GM18870 (cell line): ENCODE measurements around the gene PRRC2B.
"Not testable (repeated sequence)": the region's sequence is repeated elsewhere in the genome, so short reads cannot be mapped to it uniquely, and the experiment has no call there.

Source experiments
- ATAC-seq: cut with Tn5 transposase; IDR thresholded peaks from one replicate; pipeline ENCODE4 v1.9.1; 2021; ENCODE audit warnings: moderate library complexity; ENCODE audit not compliant: unreplicated experiment

The PRRC2B gene

GRCh38 chr9:131432597-131433301 is 38.9 kb downstream of the PRRC2B start:
- ATAC-seq: no peak

DNA sequence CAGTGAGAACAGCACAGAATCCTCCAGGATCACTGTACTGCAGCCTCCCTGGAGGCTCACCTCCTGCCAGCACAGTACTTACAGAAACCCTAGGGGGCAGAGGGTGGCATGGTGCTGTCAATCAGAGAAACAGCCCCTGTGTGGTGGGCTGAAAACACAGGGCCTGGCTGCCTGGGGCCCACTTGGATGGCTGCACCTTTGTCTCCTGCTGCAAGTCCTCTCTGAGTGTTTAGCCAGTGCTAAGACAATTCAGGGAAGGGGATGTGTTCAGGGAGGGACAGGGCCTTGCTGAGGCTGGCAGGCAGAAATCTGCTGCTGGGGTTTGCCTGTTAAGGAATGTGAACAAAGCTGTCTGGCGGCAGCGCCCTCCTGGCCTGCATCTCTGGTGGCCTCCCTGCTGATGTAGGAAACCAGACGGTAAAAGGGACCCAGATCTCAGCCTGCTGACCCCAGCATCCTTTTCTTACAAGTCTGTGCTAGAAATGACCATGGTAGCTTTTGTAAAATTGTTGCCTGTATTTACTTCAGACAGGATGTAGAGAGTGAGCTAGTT is 39.5 kb downstream of the PRRC2B start:
- no peak for ATAC-seq

DNA sequence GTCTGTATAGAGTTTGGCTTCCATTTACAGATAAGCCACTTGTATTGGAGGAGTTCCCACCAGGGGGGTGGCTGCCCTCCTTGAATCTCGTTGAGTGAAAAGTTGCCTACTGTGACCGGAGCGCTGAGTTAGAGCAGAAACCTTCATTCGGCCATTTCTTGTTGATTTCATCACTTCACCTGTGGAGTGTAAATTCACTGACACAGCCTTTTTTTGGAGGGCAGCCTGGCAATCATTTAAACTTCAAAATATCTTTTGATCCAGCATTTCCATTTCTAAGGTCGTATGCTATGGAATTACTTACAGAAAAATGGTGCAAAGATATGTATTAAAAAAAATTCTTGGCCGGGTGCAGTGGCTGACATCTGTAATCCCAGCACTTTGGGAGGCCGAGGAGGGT is 40.8 kb downstream of the PRRC2B start:
- ATAC-seq: no peak

DNA sequence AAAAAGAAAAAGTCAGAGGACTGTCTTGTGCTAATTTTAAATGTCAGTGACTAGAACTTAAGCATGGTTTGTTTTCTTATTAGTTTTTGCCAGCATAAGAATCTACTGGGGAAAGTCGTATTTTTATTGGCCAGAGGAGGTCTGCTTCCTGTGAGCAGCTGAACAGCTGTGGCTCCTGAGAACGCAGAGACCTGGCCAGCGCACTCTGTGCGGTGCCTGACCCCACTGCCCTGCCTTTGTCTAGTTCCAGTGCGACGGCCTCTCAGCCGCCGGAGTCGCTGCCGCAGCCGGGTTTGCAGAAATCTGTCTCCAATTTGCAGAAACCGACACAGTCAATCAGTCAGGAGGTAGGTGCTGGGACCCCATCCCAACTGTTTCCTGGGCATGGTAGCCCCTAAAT is 42.5 kb downstream of the PRRC2B start:
- no peak for ATAC-seq

DNA sequence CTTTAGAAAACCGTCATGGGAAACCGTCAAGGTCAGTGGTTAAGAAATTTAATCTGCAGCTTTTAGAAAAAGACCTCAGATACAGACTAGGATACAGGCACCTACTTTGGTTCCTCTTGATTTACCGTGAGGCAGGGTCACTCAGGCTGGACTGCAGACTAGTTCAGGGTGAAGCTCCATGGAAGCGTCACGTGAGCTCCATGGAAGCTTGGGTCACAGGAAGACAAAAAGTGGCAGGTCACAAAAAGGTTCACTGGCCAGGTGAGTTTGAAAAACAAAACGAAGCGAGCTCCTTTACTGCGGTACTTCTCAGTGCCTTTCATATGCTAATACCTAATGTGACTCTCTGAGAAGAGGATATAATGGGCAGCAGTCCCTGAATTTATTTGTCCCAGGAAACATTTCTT is 43.0 kb downstream of the PRRC2B start:
- no peak for ATAC-seq

DNA sequence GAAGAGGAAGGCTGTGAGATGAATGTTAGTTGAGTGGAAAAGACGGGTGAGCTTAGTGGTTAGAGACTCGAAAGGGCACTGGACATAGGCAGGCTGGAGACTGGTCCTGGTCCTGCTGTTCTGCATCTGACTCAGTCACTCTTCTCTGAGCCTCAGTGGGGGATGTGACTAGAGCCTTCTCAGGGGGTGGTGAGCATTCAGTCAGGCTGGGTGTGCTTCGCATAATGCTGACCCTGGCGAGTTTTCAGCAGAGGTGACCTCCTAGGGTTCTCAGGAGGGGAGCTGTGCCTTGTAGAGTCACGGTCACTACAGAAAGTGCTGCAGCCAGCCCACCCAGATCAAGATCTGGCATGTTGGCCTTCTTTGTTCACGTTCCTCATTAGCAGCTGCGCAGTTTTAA is 44.3 kb downstream of the PRRC2B start:
- ATAC-seq: no peak

DNA sequence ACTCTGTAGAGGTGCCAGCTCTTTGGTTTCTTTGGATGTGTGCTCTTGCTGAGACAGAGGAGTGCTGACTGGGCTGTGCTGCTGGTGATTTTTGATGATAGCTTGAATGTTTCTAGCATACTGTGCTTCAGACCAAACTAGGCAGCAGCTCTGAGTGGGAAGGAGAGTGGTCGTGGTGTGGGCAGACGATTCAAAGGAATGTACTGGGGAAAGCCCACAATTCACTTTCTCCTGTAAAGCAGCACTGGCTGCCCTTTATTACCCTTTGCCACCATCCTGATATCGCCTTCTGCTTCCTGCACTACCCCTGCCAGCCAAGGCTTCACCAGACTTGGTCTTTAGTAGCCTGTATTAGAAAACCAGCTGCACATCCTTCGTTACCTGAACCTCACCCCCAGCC is 45.3 kb downstream of the PRRC2B start:
- no peak for ATAC-seq

GRCh38 chr9:131441441-131441840 is 47.6 kb downstream of the PRRC2B start:
- ATAC-seq: no peak

DNA sequence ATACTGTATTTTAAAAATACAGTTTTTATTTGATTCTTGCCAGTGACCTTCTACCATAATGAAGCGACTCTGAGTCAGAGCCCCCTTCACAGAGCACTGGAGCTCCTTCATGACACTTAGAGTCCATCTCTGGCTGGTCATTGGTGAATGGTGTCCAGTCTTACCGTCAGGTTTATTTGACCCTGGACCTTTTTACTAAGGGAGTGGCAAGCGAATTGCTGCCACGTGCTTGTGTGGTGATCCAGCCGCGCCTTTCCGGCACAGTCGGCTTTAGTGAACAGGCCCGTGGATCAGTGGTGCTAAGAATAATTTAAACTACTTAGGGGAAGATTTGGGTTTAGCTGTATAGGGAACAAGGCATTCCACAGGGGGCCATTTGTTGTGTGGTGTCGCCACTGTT is 48.5 kb downstream of the PRRC2B start:
- ATAC-seq: no peak

GRCh38 chr9:131443648-131444047 is 49.8 kb downstream of the PRRC2B start:
- ATAC-seq: no peak

GRCh38 chr9:131446276-131446675 is 52.4 kb downstream of the PRRC2B start:
- ATAC-seq: no peak

DNA sequence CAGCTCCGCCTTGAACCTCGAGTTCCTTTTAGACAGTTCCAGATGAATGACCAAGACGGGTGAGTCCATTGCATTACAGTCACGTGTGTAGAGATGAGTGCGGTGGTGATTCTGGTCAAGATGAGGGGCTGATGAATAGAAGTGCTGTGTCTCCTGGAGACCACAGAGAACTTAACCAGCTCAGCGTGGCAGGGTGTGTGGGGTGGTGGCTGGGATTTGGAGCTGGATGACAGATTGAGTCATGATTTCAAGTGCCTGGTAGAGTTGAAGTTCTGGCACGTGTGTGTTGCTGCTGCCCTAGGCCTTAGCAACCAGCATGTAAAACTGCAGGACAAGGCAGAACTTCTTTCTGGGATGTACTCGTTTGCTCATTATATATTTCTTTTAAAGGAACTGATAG is 53.3 kb downstream of the PRRC2B start:
- ATAC-seq: no peak

- ATAC-seq: no peak
These were observed 53.7 kb downstream of the PRRC2B start for GRCh38 chr9:131447600-131447999.

DNA sequence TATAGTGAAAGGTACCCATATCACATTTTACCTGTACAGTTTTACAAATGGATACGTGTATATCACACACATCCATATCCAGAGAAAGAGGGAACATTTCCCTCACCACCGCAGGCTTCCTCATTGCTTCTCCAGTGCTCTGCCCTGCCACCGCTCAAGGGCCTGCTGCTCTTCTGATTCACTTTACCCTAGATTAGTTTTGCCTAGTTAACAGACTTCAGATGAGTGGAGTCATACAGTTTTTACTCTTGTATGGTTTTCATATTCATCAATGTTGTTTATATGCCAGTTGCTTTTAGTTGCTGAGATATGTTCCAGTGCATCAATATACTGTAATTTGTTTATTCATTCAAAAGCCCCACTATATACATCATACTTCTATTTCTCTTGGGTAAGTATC is 54.9 kb downstream of the PRRC2B start:
- no peak for ATAC-seq

- ATAC-seq: no peak
These were observed 55.4 kb downstream of the PRRC2B start for GRCh38 chr9:131449276-131449675.

DNA sequence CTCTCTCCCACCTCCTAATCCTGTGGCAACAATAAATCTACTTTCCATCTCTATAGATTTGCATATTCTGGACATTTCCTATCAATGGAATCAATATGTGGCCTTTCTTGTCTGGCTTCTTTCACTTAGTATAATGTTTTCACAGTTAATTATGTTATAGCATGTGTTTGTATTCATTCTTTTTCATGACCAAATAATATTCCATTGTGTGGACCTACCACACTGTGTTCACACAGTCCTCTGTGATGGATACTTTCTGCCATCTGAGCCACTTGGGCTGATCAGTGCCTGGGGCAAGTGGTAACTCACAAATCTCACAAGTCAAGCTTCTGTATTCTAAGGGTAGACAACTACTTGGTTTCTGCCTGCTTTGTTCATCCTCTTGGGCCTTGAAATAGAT is 60.1 kb downstream of the PRRC2B start:
- no peak for ATAC-seq

- not testable (repeated sequence) for ATAC-seq
These were observed 61.8 kb downstream of the PRRC2B start for GRCh38 chr9:131455655-131456054.

GRCh38 chr9:131457746-131458145 is 63.9 kb downstream of the PRRC2B start:
- ATAC-seq: no peak

GRCh38 chr9:131459056-131459455 is 65.2 kb downstream of the PRRC2B start:
- no peak for ATAC-seq

GRCh38 chr9:131461166-131461565 is 67.3 kb downstream of the PRRC2B start:
- ATAC-seq: no peak

GRCh38 chr9:131464354-131465000 is 70.6 kb downstream of the PRRC2B start:
- ATAC-seq: no peak

- no peak for ATAC-seq
These were observed 71.5 kb downstream of the PRRC2B start for GRCh38 chr9:131465401-131465800.
